ENCODE results near the gene CCDC88C.

Gene CCDC88C

GRCh38 chr14:91377700-91378652, 39.6 kb downstream of the CCDC88C start:
- DNase-seq: no peak

GRCh38 chr14:91376547-91377477, 40.8 kb downstream of the CCDC88C start:
- DNase-seq: no peak

GRCh38 chr14:91375720-91376452, 41.7 kb downstream of the CCDC88C start:
- DNase-seq: no peak

GRCh38 chr14:91374879-91375702, 42.5 kb downstream of the CCDC88C start:
- DNase-seq: no peak

GRCh38 chr14:91374287-91374878, 43.2 kb downstream of the CCDC88C start:
- no peak for DNase-seq

GRCh38 chr14:91373591-91374254, 43.9 kb downstream of the CCDC88C start:
- no peak for DNase-seq

GRCh38 chr14:91372671-91373495, 44.7 kb downstream of the CCDC88C start:
- no peak for DNase-seq

- DNase-seq: no peak
These were observed 45.6 kb downstream of the CCDC88C start for GRCh38 chr14:91371990-91372375.

GRCh38 chr14:91371011-91371989, 46.3 kb downstream of the CCDC88C start:
- no peak for DNase-seq

- peak in 1 of 2 donors; percentile 18 for DNase-seq
These were observed 47.8 kb downstream of the CCDC88C start for GRCh38 chr14:91369628-91370445.

GRCh38 chr14:91368776-91369416, 48.7 kb downstream of the CCDC88C start:
- no peak for DNase-seq

GRCh38 chr14:91367173-91368171, 50.1 kb downstream of the CCDC88C start:
- no peak for DNase-seq

GRCh38 chr14:91366749-91367148, 50.9 kb downstream of the CCDC88C start:
- DNase-seq: no peak

- no peak for DNase-seq
These were observed 52.1 kb downstream of the CCDC88C start for GRCh38 chr14:91365552-91365951.

- DNase-seq: no peak
These were observed 52.9 kb downstream of the CCDC88C start for GRCh38 chr14:91364524-91365270.
